HG02798 (cell line): ENCODE data around the gene KRT6A.

Experiments
- ATAC-seq: cut with Tn5 transposase; IDR thresholded peaks from one replicate; pipeline ENCODE4 v1.9.1; 2021; ENCODE audit warnings: mild to moderate bottlenecking; ENCODE audit not compliant: unreplicated experiment, poor library complexity

Gene KRT6A

GRCh38 chr12:52525661-52526499 lies 32.8 kb upstream of the KRT6A start:
- no peak for ATAC-seq

DNA sequence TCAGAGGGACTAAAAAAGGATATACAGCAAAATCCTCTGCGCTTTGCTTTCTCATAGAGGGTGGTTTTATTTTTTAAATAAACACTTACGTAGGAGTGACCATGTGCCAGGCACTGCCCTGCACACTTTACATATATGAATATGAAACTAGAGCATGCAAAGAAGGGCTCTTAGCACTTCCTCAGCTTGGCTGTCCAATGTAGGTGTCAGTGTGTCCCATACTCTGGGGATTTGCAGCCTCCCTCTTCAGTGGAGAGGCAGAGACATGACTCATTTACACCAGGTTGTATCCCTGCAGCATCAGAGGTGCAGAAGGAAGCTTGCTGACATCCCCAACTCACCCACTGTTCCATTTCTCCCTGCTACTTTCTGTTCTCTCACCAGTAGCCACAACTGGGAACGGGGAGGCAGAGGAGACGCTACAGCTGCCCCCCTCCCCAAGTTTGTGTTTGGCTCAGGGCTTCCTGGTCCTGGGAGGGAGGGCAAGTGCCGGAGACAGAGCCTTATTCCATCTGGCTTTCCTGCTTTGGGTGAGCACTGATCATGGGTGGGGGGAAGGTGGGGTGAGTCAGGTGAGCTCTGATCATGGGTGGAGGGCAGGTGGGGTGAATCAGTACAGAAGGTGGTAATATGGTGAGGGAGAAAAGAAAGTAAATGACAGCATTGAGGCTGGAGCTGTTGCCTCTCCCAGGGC lies 32.0 kb upstream of the KRT6A start:
- no peak for ATAC-seq

DNA sequence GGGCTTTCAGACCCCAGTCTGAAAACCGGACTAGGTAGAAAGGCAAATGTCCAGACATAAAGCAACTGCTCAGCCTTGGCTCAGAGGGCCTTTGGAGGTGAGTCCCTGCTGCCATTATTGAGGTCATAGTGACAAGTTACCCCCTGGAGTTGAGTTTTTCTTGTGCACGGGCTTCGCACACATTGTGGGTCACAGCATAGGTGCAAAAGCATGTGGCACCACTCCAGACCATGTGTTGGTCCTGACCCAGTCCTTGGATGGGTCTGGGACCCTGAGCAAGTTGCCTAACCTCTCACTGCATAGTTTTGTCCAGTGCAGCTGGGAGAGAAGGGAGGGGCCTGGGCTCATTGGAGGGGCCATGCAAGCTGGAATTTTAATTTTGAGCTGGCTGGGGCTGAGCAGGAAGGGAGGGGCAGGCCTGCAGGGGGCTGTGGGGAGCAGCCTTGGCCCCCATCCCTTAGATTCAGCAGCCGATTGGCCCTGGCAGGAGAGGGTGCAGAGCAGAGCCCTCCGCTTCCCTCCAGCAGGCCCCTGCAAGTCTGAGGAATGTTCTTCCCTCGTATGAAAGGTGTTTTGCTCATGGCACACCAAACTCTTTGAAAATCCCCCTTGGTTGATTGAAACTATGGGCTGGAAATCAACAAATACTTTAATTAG lies 31.3 kb upstream of the KRT6A start:
- no peak for ATAC-seq

DNA sequence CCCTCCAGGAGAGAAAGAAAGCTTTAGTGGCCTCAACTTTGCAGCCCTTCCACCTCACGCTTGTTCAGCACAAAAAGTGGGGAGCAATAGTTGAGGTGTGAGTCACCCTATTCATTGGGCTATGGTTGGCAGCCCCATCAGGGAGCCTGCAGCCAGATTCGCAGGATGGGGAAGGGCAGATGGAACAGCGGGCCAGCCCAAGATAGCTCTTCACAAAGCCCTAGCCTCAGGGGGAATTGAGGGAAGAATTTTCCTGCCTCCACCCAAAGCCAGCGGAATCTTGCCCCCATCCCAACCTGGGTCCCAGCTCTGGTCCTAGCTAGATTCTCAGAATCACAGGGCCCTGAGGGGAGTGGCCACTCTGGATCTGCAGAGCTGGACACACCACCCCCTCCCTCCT lies 30.8 kb upstream of the KRT6A start:
- no peak for ATAC-seq

GRCh38 chr12:52522346-52523011 lies 29.4 kb upstream of the KRT6A start:
- ATAC-seq: no peak

- no peak for ATAC-seq
These were observed 28.7 kb upstream of the KRT6A start for GRCh38 chr12:52521568-52522266.

GRCh38 chr12:52521175-52521567 lies 28.1 kb upstream of the KRT6A start:
- no peak for ATAC-seq

- ATAC-seq: no peak
These were observed 27.0 kb upstream of the KRT6A start, which contains the start of gene KRT5 for GRCh38 chr12:52519826-52520662. KRT5 (minus strand) TSS chr12:52520394; CDS start chr12:52520296, 98 bp downstream.

GRCh38 chr12:52519387-52519703 lies 26.3 kb upstream of the KRT6A start:
- ATAC-seq: no peak

- ATAC-seq: no peak
These were observed 25.7 kb upstream of the KRT6A start for GRCh38 chr12:52518574-52519386.

DNA sequence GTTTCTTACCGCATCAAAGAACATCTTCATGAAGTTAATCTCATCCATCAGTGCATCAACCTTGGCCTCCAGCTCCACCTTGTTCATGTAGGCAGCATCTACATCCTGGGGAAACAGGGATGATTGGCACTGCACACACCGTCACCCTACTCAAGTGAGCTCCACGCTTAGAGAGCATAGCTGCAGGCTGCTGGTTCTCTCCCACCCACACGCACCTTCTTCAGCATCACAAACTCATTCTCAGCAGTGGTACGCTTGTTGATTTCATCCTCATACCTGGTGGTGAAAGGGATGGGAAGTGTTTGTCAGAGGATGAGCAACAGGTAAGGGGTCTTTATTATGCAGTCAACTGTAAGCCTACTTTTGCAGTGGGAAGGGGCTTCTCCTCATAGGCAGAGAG lies 24.8 kb upstream of the KRT6A start:
- no peak for ATAC-seq

DNA sequence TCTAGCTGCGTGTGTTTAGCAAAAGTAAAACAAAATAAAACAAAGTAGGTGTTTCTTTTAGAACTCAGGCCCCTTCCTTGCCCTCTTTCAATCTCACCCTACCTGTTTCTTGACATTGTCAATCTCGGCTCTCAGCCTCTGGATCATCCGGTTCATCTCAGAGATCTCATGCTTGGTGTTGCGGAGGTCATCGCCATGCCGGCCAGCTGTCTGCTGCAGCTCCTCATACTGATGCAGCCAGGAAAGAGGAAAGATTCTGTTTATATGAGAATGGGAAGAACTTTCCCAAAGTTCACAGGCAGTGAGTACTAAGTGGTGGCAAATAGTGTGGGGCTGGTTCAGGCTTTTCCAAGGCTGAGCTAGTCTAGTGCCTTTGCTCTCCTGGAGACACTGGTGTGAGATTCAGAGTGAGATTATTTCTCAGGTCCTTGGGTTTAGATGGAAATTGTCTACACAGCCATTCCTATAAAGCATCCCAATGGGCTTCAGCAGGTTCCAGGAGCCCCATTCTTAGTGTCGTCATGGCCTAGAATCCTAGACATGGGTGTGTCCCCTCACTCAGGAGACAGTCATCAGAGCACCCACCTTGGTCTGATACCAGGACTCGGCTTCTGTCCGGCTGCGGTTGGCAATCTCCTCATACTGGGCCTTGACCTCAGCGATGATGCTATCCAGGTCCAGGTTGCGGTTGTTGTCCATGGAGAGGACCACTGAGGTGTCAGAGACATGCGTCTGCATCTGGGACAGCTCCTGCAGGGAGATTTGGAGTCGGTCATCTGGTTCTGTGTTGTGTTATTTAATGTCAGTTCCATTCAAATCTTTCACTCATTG lies 24.2 kb upstream of the KRT6A start:
- no peak for ATAC-seq

GRCh38 chr12:52515927-52516831 lies 23.1 kb upstream of the KRT6A start:
- no peak for ATAC-seq

GRCh38 chr12:52515319-52515646 lies 22.2 kb upstream of the KRT6A start:
- ATAC-seq: no peak

DNA sequence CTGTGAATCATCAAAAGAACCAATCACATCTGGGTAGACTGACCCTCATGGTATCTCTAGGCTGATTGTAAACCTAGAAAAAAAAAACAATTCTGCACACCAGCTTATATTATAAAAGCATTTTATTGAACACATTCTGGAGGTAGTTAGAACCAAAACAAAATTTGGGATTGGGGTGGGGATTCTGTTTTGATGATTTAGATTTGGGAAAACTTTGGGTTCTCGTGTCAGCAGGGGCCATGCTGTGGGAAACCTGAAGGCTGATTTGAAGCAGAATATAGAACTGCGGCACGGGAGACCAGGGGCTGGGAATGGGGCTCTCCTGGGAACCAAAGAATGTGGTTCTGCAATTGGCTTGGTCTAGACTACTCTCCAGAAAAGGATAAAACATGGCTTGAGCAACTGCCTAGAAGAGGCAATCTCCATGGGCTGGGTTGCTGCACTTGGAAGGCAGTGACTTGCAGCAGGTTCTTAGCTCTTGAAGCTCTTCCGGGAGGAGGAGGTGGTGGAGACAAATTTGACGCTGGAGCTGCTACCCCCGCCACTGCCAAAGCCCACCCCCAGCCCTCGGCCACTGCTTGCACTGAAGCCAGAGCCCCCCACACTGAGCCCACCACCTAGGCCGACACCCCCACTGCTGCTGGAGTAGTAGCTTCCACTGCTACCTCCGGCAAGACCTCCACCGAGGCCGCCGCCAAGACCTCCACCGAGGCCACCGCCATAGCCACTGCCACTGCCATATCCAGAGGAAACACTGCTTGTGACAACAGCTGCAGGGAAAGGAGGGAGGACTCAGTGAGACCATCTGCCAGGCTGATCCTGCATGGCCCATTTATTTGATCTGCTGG lies 21.6 kb upstream of the KRT6A start:
- ATAC-seq: no peak

- no peak for ATAC-seq
These were observed 20.7 kb upstream of the KRT6A start for GRCh38 chr12:52513736-52514135.
